Measurements from ENCODE around the gene DENND1B.
"Not testable (repeated sequence)": the region's sequence is repeated elsewhere in the genome, so short reads cannot be mapped to it uniquely, and the experiment has no call there.

The DENND1B gene

GRCh38 chr1:197604302-197604701 is 171.0 kb downstream of the DENND1B start:
- Mint-ChIP-seq H3K4me3 (no peak overlapping the region), H3K27ac (no peak overlapping the region), H3K9me3 (no peaks in the 10 kb centered on the region), H3K4me1 (no peaks in the 10 kb centered on the region), H3K36me3 (peaks cover 3% of the 10 kb centered on the region), H3K27me3 (no peaks in the 10 kb centered on the region)

- Mint-ChIP-seq H3K9me3 (no peaks in the 10 kb centered on the region), H3K4me1 (no peaks in the 10 kb centered on the region), H3K36me3 (peaks cover 2% of the 10 kb centered on the region), H3K4me3 (no peak overlapping the region), H3K27ac (no peak overlapping the region), H3K27me3 (no peaks in the 10 kb centered on the region)
These were observed 174.5 kb downstream of the DENND1B start for GRCh38 chr1:197600751-197601150.

GRCh38 chr1:197599789-197600188 is 175.5 kb downstream of the DENND1B start:
- Mint-ChIP-seq H3K4me1 (no peaks in the 10 kb centered on the region), H3K27ac (no peak overlapping the region), H3K27me3 (no peaks in the 10 kb centered on the region), H3K4me3 (no peak overlapping the region), H3K9me3 (no peaks in the 10 kb centered on the region), H3K36me3 (peaks cover 2% of the 10 kb centered on the region)

- H3K27ac Mint-ChIP-seq, result no peak overlapping the region
- H3K27me3 Mint-ChIP-seq, result no peaks in the 10 kb centered on the region
- no peaks in the 10 kb centered on the region for H3K4me1 Mint-ChIP-seq
- H3K9me3 Mint-ChIP-seq, result no peaks in the 10 kb centered on the region
- H3K36me3 Mint-ChIP-seq, result peaks cover 6% of the 10 kb centered on the region
- H3K4me3 Mint-ChIP-seq, result no peak overlapping the region
These were observed 176.3 kb downstream of the DENND1B start for GRCh38 chr1:197598935-197599334.

- H3K27ac Mint-ChIP-seq, result no peak overlapping the region
- no peak overlapping the region for H3K4me3 Mint-ChIP-seq
- no peaks in the 10 kb centered on the region for H3K9me3 Mint-ChIP-seq
- H3K27me3 Mint-ChIP-seq, result no peaks in the 10 kb centered on the region
- no peaks in the 10 kb centered on the region for H3K4me1 Mint-ChIP-seq
- peaks cover 13% of the 10 kb centered on the region for H3K36me3 Mint-ChIP-seq
These were observed 179.9 kb downstream of the DENND1B start for GRCh38 chr1:197595304-197595904.

GRCh38 chr1:197590687-197591086 is 184.6 kb downstream of the DENND1B start:
- Mint-ChIP-seq H3K27me3 (no peaks in the 10 kb centered on the region), H3K9me3 (no peaks in the 10 kb centered on the region), H3K4me1 (no peaks in the 10 kb centered on the region), H3K36me3 (peaks cover 18% of the 10 kb centered on the region), H3K4me3 (no peak overlapping the region), H3K27ac (no peak overlapping the region)

GRCh38 chr1:197585809-197586208 is 189.5 kb downstream of the DENND1B start:
- no peak overlapping the region for H3K27ac Mint-ChIP-seq
- H3K4me1 Mint-ChIP-seq, result no peaks in the 10 kb centered on the region
- H3K4me3 Mint-ChIP-seq, result no peak overlapping the region
- H3K27me3 Mint-ChIP-seq, result no peaks in the 10 kb centered on the region
- no peaks in the 10 kb centered on the region for H3K9me3 Mint-ChIP-seq
- peaks cover 20% of the 10 kb centered on the region for H3K36me3 Mint-ChIP-seq

- Mint-ChIP-seq H3K27ac (no peak overlapping the region), H3K9me3 (no peaks in the 10 kb centered on the region), H3K4me3 (no peak overlapping the region), H3K4me1 (no peaks in the 10 kb centered on the region), H3K27me3 (no peaks in the 10 kb centered on the region), H3K36me3 (peaks cover 48% of the 10 kb centered on the region)
These were observed 197.7 kb downstream of the DENND1B start for GRCh38 chr1:197577580-197577979.

- H3K27ac Mint-ChIP-seq, H3K9me3 Mint-ChIP-seq, H3K4me3 Mint-ChIP-seq, H3K27me3 Mint-ChIP-seq, H3K4me1 Mint-ChIP-seq: not testable (repeated sequence)
- H3K36me3 Mint-ChIP-seq, result peaks cover 48% of the 10 kb centered on the region
These were observed 199.7 kb downstream of the DENND1B start for GRCh38 chr1:197575531-197575930.

- H3K9me3 Mint-ChIP-seq, result peaks cover 13% of the 10 kb centered on the region
- H3K4me3 Mint-ChIP-seq, result no peak overlapping the region
- H3K27me3 Mint-ChIP-seq, result no peaks in the 10 kb centered on the region
These were observed 203.1 kb downstream of the DENND1B start for GRCh38 chr1:197572169-197572568.

GRCh38 chr1:197567442-197567841 is 207.8 kb downstream of the DENND1B start:
- H3K36me3 Mint-ChIP-seq, result peaks cover 47% of the 10 kb centered on the region
- no peaks in the 10 kb centered on the region for H3K27me3 Mint-ChIP-seq
- H3K4me3 Mint-ChIP-seq, result no peak overlapping the region
- no peak overlapping the region for H3K27ac Mint-ChIP-seq
- H3K9me3 Mint-ChIP-seq, result peaks cover 13% of the 10 kb centered on the region
- H3K4me1 Mint-ChIP-seq, result no peaks in the 10 kb centered on the region

More at GRCh38 chr1:197572169-197572568, 203.1 kb downstream of the DENND1B start:
- H3K27ac Mint-ChIP-seq, result no peak overlapping the region
- H3K36me3 Mint-ChIP-seq, result peaks cover 60% of the 10 kb centered on the region
- no peaks in the 10 kb centered on the region for H3K4me1 Mint-ChIP-seq

GRCh38 chr1:197561041-197561440 is 214.2 kb downstream of the DENND1B start:
- Mint-ChIP-seq H3K27ac (no peak overlapping the region), H3K9me3 (no peaks in the 10 kb centered on the region), H3K27me3 (no peaks in the 10 kb centered on the region), H3K4me1 (no peaks in the 10 kb centered on the region), H3K4me3 (no peak overlapping the region), H3K36me3 (peaks cover 8% of the 10 kb centered on the region)

- no peak overlapping the region for H3K4me3 Mint-ChIP-seq
- H3K9me3 Mint-ChIP-seq, result no peaks in the 10 kb centered on the region
These were observed 215.6 kb downstream of the DENND1B start for GRCh38 chr1:197559655-197560054.

GRCh38 chr1:197559244-197559643 is 216.0 kb downstream of the DENND1B start:
- Mint-ChIP-seq H3K4me1 (no peaks in the 10 kb centered on the region), H3K36me3 (peaks cover 9% of the 10 kb centered on the region), H3K27ac (no peak overlapping the region), H3K9me3 (no peaks in the 10 kb centered on the region), H3K4me3 (no peak overlapping the region), H3K27me3 (no peaks in the 10 kb centered on the region)

More at GRCh38 chr1:197559655-197560054, 215.6 kb downstream of the DENND1B start:
- H3K36me3 Mint-ChIP-seq, result peaks cover 9% of the 10 kb centered on the region
- H3K27me3 Mint-ChIP-seq, result no peaks in the 10 kb centered on the region
- no peak overlapping the region for H3K27ac Mint-ChIP-seq
- no peaks in the 10 kb centered on the region for H3K4me1 Mint-ChIP-seq

GRCh38 chr1:197557302-197557701 is 218.0 kb downstream of the DENND1B start:
- Mint-ChIP-seq H3K9me3 (no peaks in the 10 kb centered on the region), H3K27me3 (no peaks in the 10 kb centered on the region), H3K36me3 (peaks cover 2% of the 10 kb centered on the region), H3K4me3 (no peak overlapping the region), H3K4me1 (no peaks in the 10 kb centered on the region), H3K27ac (no peak overlapping the region)

- peaks cover 2% of the 10 kb centered on the region for H3K36me3 Mint-ChIP-seq
- no peak overlapping the region for H3K27ac Mint-ChIP-seq
- H3K9me3 Mint-ChIP-seq, result no peaks in the 10 kb centered on the region
- H3K4me1 Mint-ChIP-seq, result no peaks in the 10 kb centered on the region
- H3K4me3 Mint-ChIP-seq, result no peak overlapping the region
- no peaks in the 10 kb centered on the region for H3K27me3 Mint-ChIP-seq
These were observed 222.0 kb downstream of the DENND1B start for GRCh38 chr1:197553281-197553680.

- H3K4me3 Mint-ChIP-seq, result no peak overlapping the region
- H3K27me3 Mint-ChIP-seq, result no peaks in the 10 kb centered on the region
- H3K9me3 Mint-ChIP-seq, result no peaks in the 10 kb centered on the region
- no peak overlapping the region for H3K27ac Mint-ChIP-seq
- H3K4me1 Mint-ChIP-seq, result no peaks in the 10 kb centered on the region
- H3K36me3 Mint-ChIP-seq, result peaks cover 7% of the 10 kb centered on the region
These were observed 228.3 kb downstream of the DENND1B start for GRCh38 chr1:197546989-197547388.

All from activated naive CD4-positive, alpha-beta T cell treated with anti-CD3 and anti-CD28 coated beads, Interleukin-2, amount 50 U/mL, for 24 hours (primary cell).